Mesenteric fat pad (tissue), 1 donor: ENCODE measurements around the gene RASGEF1C. TPM values are rescaled to one million over a fixed set of nuclear protein-coding genes. Genes with fewer than 3 reads are reported as not detected.

Source experiments
- DNase-seq: peaks from one replicate; pipeline ENCODE4 v3.0.0-alpha.2; 2020; ENCODE audit warnings: low spot score
- total RNA-seq: library from RNA; stranded (reverse); fragmentation: NEBNext Ultra II Directional; extraction: Animal tissue kit (Norgen Biotek cat#: 25700); gene quantifications from one replicate; pipeline ENCODE4 v1.2.1, GENCODE V29; 2021
- donor health status: DM: yes; HTN: yes; CAD: no.

The RASGEF1C gene
- total RNA-seq, 1 donor from 2014 or later, result not detected

- no peak for DNase-seq
Measured at GRCh38 chr5:180086816-180087399, 122.1 kb downstream of the RASGEF1C start.

GRCh38 chr5:180085837-180086236, 123.2 kb downstream of the RASGEF1C start:
- no peak for DNase-seq

DNA sequence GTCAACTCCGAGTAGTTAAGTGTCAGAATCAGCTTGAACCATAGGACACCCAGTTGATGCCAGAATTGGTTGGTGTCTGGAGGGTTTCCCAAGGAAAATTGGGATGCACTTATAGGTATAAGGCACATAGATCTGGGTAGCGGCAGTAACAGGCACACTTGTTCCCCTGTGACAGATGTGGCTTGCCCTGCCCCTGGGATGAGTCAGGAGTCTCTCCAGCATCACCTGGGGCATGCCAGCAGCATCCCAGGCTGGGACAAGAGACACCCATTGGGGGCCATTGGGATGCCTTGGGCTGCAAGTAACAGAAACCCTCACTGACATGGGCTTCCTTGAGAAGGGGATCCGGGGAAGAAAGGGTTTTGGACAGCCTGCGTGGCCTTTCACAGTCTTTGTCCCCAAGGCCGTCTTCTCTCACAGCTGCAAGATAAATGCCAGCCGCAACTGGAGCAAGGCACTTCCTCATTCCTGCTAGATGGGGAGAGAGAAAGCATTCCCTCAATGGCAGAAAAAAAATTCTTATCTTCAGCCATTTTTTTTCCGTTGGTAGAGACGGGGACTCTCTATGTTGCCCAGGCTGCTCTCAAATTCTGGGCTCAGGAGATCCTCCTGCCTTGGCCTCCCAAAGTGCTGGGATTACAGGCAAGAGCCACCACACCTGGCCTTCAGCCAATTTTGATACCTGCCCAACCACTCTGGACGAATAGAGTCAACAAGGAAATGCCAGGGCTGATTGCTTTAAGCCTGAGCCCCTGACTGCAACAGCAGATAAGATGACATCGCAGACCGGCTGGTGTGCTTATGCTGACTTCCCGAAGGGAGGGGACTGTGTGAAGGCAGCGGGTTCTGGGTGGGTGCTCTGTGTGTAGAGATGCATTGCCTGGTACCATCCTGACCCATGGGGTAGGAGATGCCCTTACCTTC, 124.1 kb downstream of the RASGEF1C start:
- DNase-seq, result peak; percentile 74

DNA sequence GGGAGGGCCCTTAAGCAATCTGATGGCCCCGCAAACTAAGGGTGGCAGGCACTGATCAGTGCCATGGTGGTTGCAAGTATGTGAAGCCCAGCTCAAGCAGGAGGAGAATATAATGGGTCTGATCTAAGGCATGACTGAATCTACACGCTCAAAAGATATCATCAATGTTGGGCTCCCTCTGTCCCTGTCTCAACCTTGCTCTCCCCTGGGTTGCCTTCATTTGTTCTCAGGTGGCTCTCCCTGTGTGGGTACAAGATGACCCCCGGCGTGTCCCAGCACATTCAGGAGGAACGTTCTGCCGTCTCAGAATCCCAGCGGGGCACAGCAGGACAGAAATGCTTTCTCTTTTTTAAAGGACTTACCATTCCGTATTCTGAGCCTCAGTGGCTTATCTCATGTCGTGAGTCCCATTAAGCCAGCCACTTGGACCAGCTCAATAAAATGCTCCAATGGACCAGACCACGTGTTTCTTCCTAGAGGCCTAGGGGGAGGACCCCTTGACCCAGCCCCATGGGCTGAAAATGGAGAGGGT, 125.4 kb downstream of the RASGEF1C start:
- peak; percentile 37 for DNase-seq

DNA sequence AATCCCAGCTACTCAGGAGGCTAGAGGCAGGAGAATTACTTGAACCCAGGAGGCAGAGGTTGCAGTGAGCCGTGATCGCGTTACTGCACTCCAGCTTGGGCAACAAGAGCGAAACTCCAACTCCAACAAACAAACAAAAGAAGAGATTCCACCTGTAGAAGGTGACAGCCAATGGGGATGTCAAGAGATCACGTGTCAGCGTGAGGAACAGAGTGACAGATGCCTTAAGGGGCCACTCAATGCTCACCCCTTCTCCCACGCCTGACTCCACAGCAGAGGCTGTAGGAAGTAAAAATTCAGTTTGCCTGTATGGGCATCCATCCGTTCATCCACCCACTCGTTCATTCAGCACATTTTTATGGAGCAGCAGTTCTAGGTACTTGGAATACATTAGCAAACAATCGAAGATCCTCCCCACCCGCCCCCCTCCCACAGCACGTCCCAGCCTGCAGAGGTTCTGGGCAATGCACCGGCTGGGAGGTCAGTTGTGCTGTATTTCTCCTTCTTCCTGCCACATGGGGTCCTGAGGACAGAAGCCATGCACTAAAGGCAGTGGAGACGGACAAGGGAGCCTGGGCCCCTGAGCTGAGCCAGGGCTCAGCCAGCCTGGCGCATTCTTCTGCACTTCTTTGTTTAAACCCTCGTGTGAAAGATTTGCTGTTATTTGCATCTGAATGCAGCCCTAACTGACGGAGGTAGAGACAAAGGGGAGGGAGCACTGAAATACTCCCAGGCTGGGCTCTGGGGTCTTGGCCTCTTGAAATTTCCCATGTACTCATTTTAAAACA, 126.2 kb downstream of the RASGEF1C start:
- DNase-seq, result peak; percentile 53

DNA sequence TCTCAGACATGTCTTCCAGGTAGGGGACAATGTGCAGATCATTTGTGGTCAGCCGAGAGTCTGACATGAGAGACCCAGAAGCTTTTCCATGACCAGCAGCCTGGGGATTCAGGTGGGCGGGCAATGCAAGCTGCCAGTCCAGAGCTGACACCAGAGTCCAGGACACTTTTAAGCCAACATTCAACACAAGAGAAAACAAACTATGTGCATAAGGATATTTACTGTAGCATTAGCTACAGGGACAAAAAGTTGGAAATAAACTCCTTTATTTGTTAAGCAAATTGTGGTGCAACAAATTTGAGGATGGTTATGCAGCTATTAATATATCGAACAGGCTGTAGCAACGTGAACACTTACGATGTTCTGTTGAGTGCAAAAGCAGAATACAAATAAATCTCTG, 127.5 kb downstream of the RASGEF1C start:
- DNase-seq, result peak; percentile 24

- DNase-seq, result peak; percentile 67
Measured at GRCh38 chr5:180080486-180081280, 128.3 kb downstream of the RASGEF1C start.

GRCh38 chr5:180079702-180080466, 129.1 kb downstream of the RASGEF1C start:
- DNase-seq, result no peak

- no peak for DNase-seq
Measured at GRCh38 chr5:180078348-180078747, 130.7 kb downstream of the RASGEF1C start.

DNA sequence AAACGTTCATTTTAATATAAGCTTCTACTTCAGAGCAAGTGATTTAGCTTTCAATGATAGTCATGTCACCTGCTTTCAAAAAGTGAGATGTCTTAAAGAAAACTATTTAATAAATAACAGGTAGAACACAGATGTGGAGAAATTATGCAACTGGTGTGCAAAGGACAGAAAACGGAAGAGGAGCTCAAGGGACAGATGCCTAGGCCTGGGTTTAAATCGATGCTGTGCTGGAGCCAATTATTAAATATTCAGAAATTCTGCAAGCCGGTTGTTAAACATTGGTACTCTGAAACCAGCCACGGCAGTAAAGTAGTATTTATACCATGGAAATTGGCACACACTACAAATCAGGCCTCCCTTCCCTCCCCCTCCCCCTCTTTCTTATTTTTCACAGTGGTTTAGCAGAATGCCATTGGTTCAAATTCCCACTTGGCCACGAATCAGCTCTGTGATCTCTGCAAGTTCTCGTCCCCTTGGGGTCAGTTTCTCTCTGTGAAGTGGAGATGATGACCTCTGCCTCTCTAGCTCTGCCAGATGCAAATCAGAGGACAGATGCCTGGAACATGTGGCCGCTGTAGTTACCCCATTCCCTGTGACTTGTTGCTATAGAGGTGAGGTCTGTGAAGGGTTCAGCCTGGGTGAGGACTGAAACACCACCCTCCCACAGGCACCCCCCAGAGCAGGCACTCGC, 131.3 kb downstream of the RASGEF1C start:
- no peak for DNase-seq

GRCh38 chr5:180075703-180076102, 133.3 kb downstream of the RASGEF1C start:
- DNase-seq, result no peak

DNA sequence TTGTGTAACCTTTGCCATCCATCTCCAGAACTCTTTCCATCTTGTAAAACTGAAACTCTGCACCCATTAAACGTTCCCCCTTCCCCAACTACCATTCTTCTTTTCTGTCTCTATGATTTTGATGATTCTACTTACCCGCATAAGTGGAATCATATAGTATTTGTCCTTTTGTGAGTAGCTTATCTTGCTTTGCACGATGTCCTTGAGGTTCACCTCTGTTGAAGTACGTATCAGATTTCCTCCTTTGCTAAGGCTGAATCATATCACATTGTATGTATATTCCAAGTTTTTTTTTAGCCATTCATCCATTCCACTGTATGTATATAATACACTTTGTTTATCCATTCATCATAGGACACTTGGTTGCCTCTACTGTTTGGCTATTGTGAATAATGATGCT, 134.5 kb downstream of the RASGEF1C start:
- no peak for DNase-seq

GRCh38 chr5:180072556-180072955, 136.5 kb downstream of the RASGEF1C start:
- no peak for DNase-seq

DNA sequence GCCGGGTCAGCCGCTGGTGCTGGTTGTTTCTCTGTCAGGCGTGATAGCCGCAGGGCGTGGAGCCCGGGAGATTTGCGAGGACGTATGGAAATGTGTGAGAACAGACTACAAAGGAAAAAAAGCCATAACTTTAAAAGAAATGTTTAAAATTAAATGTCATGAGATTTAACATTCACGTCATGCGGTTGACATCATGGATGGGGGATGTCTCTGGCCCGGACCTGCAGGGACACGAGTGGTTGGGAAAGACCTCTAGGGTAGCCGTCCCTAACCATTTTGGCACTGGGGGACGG, 136.8 kb downstream of the RASGEF1C start:
- DNase-seq, result no peak

DNA sequence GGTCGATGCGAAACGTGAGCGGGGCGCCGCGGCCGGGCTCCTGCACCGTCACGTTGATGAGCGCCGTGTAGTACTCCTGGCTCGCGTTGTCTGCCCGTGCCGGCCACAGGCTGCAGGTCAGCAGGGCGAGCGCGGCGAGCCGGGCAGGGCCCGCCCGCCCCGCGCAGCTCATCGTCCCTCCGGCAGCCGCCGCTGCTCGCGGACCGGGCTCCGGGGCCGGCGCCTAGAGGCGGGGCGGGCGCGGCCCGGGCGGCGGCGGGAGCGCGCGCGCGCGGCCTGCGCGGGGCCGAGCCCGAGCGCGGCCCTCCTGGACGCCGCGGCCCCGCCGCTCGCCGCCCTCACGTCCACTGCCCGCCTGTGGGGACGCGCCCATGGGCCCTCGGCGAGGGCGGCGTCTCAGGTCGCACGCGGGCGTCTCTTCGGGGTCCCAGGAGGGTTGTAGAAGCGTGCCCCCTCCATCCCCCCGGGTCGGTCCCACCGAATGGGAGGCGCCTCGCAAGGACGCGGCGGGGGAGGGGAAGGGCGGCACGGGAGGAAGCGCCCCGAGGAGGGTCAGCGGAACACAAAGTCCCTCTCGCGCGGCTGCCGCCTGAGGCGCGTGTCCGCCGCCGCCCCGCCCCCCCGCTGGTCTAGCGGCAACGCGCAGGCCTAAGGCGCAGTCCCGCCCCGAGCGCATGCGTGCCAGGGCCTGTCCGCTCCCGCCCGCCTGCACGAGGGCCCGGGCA, 137.3 kb downstream of the RASGEF1C start, which contains the start of gene RNF130:
Gene RNF130 (minus strand): TSS at position 229 of the 725 bp plus-strand sequence. CDS start 57 bp downstream, at position 172.
- peak; percentile 98 for DNase-seq

GRCh38 chr5:180070756-180071530, 138.1 kb downstream of the RASGEF1C start:
- DNase-seq, result no peak

GRCh38 chr5:180069589-180070247, 139.3 kb downstream of the RASGEF1C start:
- no peak for DNase-seq
